MM.1S (cell line): ENCODE data around the gene MGME1.

ENCODE experiments used
- DNase-seq: peaks from one replicate; pipeline ENCODE4 v3.0.0-alpha.2; 2015
- H2AFZ ChIP-seq: fragments of 300-600 bp; sonication (generic); 2 replicates; pipeline ENCODE4 v1.6.0; 2016; ENCODE audit warnings: antibody characterized with exemption, low read length
- H3F3A ChIP-seq: fragments of 300-600 bp; sonication (generic); 2 replicates; pipeline ENCODE4 v1.6.1; 2016; ENCODE audit warnings: mild to moderate bottlenecking, antibody characterized with exemption, low read length, moderate library complexity, mixed read lengths; ENCODE audit not compliant: insufficient read depth
- H3K27ac ChIP-seq: fragments of 300-600 bp; sonication (generic); 2 replicates; pipeline ENCODE4 v1.5.1; 2016; ENCODE audit warnings: mild to moderate bottlenecking, low read length
- H3K27me3 ChIP-seq: fragments of 300-600 bp; sonication (generic); replicated peaks from 2 replicates; pipeline ENCODE4 v1.6.0; 2016; ENCODE audit warnings: low read length; ENCODE audit not compliant: insufficient read depth
- H3K36me3 ChIP-seq: fragments of 300-600 bp; sonication (generic); replicated peaks from 2 replicates; pipeline ENCODE4 v1.6.1; 2016; ENCODE audit warnings: mild to moderate bottlenecking, low read length, mixed read lengths; ENCODE audit not compliant: insufficient read depth
- H3K4me1 ChIP-seq: fragments of 300-600 bp; sonication (generic); 2 replicates; pipeline ENCODE4 v1.6.1; 2016; ENCODE audit warnings: low read length, mixed read lengths
- H3K4me2 ChIP-seq: fragments of 300-600 bp; sonication (generic); 2 replicates; pipeline ENCODE4 v1.6.0; 2016; ENCODE audit warnings: low read depth, low read length
- H3K4me3 ChIP-seq: fragments of 300-600 bp; sonication (generic); 2 replicates; pipeline ENCODE4 v1.5.1; 2016; ENCODE audit warnings: low read length, mixed read lengths
- H3K79me2 ChIP-seq: fragments of 300-600 bp; sonication (generic); 2 replicates; pipeline ENCODE4 v1.6.1; 2016; ENCODE audit warnings: mixed run types, low read length, mixed read lengths
- H3K9ac ChIP-seq: fragments of 300-600 bp; sonication (generic); 2 replicates; pipeline ENCODE4 v1.6.1; 2016; ENCODE audit warnings: low read length, mixed read lengths
- H3K9me2 ChIP-seq: fragments of 300-600 bp; sonication (generic); replicated peaks from 2 replicates; pipeline ENCODE4 v1.6.1; 2016; ENCODE audit warnings: mild to moderate bottlenecking, low read length, mixed read lengths; ENCODE audit not compliant: insufficient read depth
- H3K9me3 ChIP-seq: fragments of 300-600 bp; sonication (generic); replicated peaks from 2 replicates; pipeline ENCODE4 v1.6.1; 2016; ENCODE audit warnings: mild to moderate bottlenecking, low read length, mixed read lengths; ENCODE audit not compliant: insufficient read depth
- H4K20me1 ChIP-seq: fragments of 300-600 bp; sonication (generic); 2 replicates; pipeline ENCODE4 v1.6.1; 2016; ENCODE audit warnings: mild to moderate bottlenecking, low read length, moderate library complexity, mixed read lengths; ENCODE audit not compliant: insufficient read depth
- EZH2 ChIP-seq: fragments of 300-600 bp; sonication (generic); optimal IDR thresholded peaks from 2 replicates; pipeline ENCODE3; 2017; ENCODE audit warnings: low read depth, mild to moderate bottlenecking, antibody characterized with exemption, low read length, mixed read lengths
- EZH2phosphoT487 ChIP-seq: fragments of 300-600 bp; sonication (generic); IDR thresholded peaks from 2 replicates; pipeline ENCODE4 v1.6.1; 2018; ENCODE audit warnings: antibody characterized with exemption, low read length
- TF ChIP-seq, protein P1 (sequence below): fragments of 300-600 bp; sonication (generic); IDR thresholded peaks from 2 replicates; pipeline ENCODE4 v1.5.1; 2016; ENCODE audit warnings: antibody characterized with exemption, low read length, mixed read lengths

Gene MGME1

DNA sequence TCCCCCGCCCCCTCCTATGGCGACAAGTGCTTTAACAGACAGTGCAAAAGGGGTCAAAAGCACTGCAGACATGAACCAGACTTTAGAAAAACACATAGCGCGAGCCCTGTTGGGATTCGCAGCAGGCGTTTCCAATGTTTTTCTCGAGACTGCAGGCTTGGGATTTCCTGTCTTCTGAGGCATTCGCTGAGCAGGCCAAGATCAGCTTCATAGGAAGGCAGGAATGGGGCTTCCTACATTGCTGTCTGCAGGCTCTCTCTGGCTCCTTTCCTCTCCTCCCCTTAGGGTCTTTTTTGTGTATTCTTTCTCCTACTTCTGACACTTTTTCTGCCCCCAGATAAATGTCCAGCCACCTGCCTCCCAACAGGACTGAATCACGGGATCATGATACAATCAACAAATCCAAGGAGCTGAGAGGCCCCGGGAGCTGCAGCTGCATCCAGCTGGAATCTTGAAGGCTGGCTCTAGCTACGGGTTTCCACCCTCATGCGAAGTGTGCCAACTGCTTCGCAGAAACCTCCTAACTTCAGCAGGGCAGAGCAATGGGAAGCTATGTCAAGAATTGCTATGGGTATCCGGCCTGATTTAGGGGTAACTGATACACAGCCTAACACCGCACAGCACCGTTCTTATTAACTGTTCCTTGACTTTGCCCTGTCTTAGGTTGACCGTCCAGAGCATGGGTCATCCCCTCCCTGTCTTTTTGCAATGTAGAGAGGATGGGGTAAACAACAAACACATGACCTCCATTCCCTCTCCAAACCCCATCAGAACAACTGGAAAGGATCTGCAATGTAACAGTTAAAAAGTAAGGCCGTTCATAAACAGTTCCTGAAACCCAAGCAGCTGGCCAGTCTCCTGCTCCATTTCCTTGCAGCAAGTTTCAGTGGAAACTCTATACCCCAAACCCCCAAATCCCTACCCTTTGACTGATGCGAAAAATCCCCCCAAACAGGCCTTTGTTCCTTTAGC lies 31.8 kb upstream of the MGME1 start:
- Histone ChIP-seq H3K9me3 (no peaks in the 10 kb centered on the region), H2AFZ (no peak overlapping the region), H4K20me1 (no peaks in the 10 kb centered on the region), H3K27ac (no peak overlapping the region), H3F3A (peaks cover 29% of the 10 kb centered on the region), H3K36me3 (no peaks in the 10 kb centered on the region), H3K27me3 (no peaks in the 10 kb centered on the region), H3K4me1 (no peaks in the 10 kb centered on the region), H3K4me2 (no peak overlapping the region), H3K9me2 (no peaks in the 10 kb centered on the region), H3K79me2 (no peaks in the 10 kb centered on the region), H3K9ac (no peak overlapping the region), H3K4me3 (no peak overlapping the region)
- TF ChIP-seq, protein P1, sequence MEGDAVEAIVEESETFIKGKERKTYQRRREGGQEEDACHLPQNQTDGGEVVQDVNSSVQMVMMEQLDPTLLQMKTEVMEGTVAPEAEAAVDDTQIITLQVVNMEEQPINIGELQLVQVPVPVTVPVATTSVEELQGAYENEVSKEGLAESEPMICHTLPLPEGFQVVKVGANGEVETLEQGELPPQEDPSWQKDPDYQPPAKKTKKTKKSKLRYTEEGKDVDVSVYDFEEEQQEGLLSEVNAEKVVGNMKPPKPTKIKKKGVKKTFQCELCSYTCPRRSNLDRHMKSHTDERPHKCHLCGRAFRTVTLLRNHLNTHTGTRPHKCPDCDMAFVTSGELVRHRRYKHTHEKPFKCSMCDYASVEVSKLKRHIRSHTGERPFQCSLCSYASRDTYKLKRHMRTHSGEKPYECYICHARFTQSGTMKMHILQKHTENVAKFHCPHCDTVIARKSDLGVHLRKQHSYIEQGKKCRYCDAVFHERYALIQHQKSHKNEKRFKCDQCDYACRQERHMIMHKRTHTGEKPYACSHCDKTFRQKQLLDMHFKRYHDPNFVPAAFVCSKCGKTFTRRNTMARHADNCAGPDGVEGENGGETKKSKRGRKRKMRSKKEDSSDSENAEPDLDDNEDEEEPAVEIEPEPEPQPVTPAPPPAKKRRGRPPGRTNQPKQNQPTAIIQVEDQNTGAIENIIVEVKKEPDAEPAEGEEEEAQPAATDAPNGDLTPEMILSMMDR, result no peak
- TF ChIP-seq EZH2phosphoT487, result no peak
- no peak for TF ChIP-seq EZH2
- DNase-seq, result no peak

DNA sequence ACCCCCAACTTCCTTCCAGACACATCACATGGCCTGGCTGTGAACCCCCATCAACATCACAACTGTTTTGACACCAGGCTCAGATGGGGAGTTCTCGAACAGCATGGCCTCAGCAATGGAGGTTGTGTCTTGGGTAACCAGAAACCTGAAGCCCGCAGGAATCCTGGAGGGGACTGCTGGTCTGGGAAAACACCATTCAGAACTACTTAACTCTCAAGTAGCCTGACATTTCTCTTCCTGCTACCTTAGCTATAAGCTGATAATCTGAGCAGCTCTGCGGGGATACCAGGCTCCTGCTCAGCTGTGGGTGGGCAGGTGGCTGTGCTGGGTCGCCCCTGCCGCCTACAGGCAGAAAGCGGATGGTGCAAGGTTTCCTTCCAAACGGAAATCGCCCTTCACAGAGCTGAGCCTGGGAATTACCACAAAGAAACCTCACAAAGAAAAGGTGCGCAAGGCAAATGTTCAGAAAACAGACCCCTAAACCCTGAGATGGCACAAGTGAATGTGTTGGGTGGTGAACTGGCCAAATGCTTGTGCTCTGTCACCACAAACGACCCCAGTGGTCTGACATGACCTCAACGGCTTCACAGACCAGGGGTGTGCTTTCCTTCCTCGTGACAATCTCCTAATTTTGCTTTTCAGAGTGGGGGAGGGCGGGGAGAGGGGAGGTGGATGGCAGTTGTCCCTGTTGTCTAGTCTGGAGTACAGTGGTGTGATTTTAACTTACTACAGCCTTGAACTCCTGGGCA lies 29.8 kb upstream of the MGME1 start:
- Histone ChIP-seq H3K9me2 (no peaks in the 10 kb centered on the region), H3K27ac (no peak overlapping the region), H2AFZ (no peak overlapping the region), H3K79me2 (no peaks in the 10 kb centered on the region), H3F3A (peaks cover 44% of the 10 kb centered on the region), H3K9me3 (no peaks in the 10 kb centered on the region), H3K27me3 (no peaks in the 10 kb centered on the region), H3K4me3 (no peak overlapping the region), H3K9ac (no peak overlapping the region), H3K36me3 (no peaks in the 10 kb centered on the region), H3K4me2 (no peak overlapping the region), H3K4me1 (peaks cover 13% of the 10 kb centered on the region), H4K20me1 (0 out of 2 replicates have a peak, but pooled peaks cover 4% of the 10 kb centered on the region)
- TF ChIP-seq, protein P1, result peak; percentile 91
- TF ChIP-seq EZH2phosphoT487, result no peak
- peak; percentile 56 for DNase-seq

DNA sequence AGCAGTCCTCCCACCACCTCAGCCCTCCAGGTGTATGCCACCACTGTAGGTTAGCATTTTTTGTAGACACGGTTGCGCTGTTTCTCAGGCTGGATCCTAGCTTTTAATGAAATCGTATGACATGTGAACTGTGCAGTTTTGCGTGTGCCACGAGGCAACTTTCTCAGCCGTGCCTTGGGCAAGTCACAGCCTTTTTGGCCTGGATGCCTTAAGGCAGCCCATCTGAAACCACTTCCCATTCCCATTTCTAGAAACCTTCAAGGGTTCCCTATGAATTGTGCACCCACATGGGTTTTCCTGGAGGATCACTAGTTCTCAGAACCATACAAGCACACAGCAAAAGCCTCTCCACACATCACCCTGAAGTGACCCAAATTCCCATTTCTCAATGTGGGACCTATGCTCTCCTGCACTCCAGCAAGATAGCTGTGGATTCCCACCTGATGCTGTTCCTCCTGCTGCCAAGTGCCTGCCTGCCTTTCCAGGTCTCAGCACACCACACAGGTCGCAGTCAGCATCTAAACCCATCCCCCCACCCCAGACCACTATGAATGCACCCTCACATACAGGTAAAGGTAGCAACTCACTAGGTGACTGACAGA lies 29.1 kb upstream of the MGME1 start:
- Histone ChIP-seq H3K9me2 (no peaks in the 10 kb centered on the region), H3K4me3 (no peak overlapping the region), H3K79me2 (no peaks in the 10 kb centered on the region), H4K20me1 (0 out of 2 replicates have a peak, but pooled peaks cover 7% of the 10 kb centered on the region), H3K27ac (no peak overlapping the region), H3K36me3 (no peaks in the 10 kb centered on the region), H3K27me3 (no peaks in the 10 kb centered on the region), H3K9me3 (no peaks in the 10 kb centered on the region), H3K4me1 (peaks cover 18% of the 10 kb centered on the region), H3F3A (peaks cover 49% of the 10 kb centered on the region), H2AFZ (no peak overlapping the region), H3K4me2 (no peak overlapping the region), H3K9ac (no peak overlapping the region)
- TF ChIP-seq EZH2phosphoT487, result no peak
- TF ChIP-seq, protein P1, result no peak
- TF ChIP-seq EZH2, result no peak
- DNase-seq, result no peak
